ENCODE results near the gene GHRHR.

DNA sequence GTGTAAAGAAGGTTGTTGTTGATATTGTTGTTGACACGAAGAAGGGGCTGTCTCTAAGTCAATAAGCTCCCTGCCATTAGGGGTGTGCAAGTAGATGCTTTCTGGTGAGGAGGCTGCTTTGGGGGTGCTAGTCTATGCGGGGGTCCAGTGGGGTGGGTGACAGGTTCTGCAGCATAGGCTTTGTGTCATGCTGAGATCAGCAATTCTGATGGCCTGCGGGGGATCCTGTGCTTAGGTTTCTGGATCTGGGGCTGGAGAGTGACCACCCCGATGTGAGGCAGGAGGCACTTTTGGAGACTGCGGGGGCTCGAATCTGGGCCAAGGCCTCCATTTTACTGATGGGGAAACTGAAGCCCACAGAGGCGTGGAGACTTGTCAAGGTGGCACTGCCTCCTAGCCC is 47.0 kb upstream of the GHRHR start:
- TF ChIP-seq POLR2AphosphoS5 (IDR thresholded peaks at IDR 0.05; ENCODE audit: borderline replicate concordance, low read depth, low read length) (no peak), EZH2 (IDR thresholded peaks at IDR 0.05) (no peak)
